GM21367 (cell line): Measurements from ENCODE around the gene TSPAN11.

ENCODE experiments used
- ATAC-seq: cut with Tn5 transposase; IDR thresholded peaks from one replicate; pipeline ENCODE4 v1.9.1; 2021; ENCODE audit not compliant: unreplicated experiment

Gene TSPAN11

DNA sequence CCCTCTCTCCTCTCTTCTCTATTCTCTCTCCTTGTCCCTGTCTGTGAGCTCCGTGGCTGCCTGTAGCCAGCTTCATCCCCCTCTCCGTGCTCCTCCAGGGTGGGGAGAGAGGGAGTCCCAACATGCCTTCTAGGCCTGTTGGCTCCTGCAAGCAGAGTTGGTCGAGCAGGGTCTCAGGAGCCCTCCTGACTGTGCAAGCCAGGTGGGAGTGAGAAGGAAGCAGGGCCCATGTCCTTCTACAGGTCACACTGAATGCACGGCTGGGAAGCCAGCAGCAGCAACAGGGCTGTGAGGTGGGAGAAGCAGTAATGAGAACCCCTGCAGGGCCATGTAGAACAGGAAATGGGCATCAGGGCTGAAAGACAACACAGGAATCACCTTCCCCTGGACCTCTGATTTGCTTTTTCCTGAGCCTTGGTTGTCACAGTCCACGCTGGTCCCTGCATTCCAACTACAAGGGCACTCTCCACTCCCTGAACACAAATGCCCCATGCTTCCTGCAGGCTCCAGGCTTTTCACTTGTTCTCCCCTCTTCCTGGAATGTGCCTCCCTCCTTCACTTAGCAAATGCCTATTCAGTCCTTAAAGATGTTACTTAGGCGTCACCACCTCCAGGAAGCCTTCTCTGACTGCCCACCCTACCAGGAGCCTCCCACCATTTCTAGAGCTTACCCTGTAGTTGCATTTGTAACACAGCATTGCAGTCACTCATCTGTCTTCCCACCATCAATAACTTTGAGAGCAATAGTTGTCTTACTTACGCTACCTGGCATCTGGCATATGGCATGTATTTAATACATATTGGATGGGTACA is 51.2 kb downstream of the TSPAN11 start:
- ATAC-seq: no peak

DNA sequence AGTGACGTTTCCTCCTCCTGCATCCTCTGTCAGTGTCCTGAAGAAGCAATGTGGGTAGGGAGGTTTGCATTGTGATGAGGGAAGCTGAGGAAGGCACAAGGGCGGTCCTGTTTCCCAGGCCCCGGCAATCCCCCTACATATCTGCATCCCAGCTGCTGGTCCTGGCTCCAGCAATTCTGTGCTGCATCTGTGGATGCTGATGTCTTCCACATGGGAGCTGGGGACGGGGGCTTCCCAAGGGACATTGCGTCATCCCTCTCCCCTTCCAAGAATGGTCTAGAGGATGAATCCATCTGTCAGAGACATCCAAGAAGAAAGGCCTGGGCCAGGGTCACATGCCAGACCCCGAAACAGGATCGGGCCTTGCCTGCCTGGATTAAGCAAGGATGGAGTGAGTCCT is 52.1 kb downstream of the TSPAN11 start:
- ATAC-seq: no peak

DNA sequence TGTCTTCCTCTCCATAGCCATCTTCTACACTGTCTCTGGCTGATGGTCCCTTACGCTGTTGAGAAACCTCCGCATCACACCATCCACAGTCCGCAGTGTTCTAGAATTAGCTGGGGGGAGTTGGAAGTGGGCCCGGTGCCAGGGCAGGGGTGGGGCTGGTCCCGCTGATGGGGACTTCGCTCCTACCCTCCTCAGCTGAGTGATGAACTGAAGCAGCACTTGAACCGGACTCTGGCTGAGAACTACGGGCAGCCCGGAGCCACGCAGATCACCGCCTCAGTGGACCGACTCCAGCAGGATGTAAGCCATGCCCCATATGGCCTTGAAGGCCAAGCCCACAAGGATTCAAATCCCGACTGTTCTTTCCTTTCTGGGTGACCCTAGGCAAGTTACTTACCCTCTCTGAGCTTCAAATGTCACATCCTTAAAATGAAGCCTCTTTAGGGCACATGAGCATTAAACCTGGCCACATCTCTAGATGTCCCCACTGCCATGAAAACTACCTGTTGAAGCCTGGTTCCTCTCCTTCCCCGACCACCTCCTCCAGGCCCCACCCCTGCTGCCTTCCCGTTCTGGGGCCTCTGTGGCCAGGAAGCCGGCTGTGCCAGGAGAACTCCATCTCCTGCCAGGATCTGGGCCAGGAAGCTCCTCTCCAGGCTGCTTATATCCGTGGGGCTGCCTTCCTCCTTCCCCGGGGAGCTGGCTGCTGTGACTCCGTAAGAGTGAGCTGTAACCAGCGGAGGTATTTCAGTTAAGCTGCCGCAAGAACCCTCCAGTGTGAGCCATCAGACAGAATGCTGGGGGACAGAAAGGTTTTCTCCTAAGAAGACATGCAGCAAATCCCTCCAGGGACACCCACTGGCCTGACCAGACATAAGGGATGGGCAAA is 53.1 kb downstream of the TSPAN11 start:
- ATAC-seq: no peak

DNA sequence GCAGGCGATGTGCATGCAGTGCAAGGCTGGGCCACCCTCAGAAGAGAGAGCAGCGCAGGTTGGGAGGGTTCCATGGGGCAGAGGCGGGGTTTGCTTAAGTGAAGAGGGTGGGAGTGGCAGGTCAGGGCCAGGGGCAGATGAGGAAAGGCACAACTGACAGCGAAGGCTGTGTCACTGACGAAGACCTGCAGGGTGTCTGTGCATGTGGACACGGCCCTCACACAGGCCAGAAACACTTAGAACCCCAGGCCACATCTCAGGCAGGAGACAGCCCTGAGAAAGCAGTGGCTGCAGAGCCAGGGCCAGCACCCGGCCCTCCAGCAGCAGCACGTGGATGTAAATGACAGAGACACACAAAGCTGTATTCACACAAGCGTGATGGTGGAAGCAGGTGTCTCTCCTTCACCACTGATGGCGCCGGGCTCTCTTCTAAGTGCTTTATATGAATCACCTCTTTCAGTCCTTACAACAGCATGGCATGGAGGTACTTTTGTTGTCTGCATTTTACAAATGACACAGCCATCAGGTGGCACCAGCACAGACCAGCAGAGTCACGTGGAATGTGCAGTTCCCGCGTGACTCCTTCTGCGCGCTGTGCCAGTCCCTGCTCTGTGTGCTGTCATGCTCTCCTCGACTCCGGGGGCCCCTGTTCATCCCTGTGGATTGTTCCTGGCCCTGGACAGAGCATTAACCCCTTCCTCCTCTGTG is 54.6 kb downstream of the TSPAN11 start:
- no peak for ATAC-seq

DNA sequence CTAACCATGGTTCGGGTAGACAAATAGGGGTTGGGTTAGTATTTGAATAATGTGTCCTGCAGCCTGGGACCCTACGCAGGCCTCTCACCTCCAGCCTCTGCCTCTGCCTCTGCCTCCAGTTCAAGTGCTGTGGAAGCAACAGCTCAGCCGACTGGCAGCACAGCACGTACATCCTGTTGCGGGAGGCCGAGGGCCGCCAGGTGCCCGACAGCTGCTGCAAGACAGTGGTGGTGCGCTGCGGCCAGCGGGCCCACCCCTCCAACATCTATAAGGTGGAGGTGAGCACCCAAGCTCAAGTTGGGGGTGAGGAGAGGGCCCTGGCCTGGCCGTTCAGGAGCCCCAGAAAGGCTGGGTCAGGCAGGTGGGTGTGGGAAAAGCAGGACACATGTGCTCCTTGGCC is 55.9 kb downstream of the TSPAN11 start:
- no peak for ATAC-seq

- no peak for ATAC-seq
Measured at GRCh38 chr12:30985814-30986452, 59.4 kb downstream of the TSPAN11 start.

- ATAC-seq: no peak
Measured at GRCh38 chr12:30988086-30988485, 61.5 kb downstream of the TSPAN11 start.

DNA sequence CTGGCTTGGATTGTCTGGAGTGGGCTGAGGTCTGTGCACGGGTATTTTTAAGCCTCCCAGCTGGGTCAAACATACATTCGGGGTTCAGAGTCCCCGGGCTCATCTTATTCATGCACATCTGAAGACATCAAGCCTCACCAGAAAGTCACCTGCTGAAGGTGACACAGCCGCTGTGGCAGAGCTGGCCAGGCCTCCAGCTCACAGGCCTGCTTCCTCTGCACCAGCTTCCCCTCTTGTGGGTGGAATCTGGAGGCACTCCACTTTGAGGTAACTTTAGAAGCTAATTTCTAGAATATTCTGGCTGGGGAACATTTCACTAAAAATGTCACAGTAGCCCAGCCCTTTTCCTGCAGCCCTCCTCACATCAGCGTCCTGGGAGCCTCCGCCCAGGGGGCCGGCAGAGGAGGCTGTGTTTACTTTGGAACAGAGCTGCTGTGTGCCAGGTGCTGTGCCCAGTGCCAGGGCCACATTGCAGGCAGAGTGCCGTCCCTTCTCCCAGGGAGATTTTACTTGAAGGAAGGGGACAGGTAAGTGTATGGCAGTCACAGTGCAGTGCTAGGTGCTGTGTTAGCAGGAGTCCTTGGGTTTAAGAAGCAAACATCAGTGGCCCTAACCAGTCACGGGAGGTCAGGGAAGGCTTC is 62.2 kb downstream of the TSPAN11 start:
- no peak for ATAC-seq

- peak; percentile 51 for ATAC-seq
Measured at GRCh38 chr12:30989754-30990153, 63.2 kb downstream of the TSPAN11 start.

GRCh38 chr12:30990316-30990715 is 63.8 kb downstream of the TSPAN11 start:
- ATAC-seq: no peak

GRCh38 chr12:30990776-30991175 is 64.2 kb downstream of the TSPAN11 start:
- no peak for ATAC-seq

- ATAC-seq: no peak
Measured at GRCh38 chr12:30991466-30991865, 64.9 kb downstream of the TSPAN11 start.

GRCh38 chr12:30992381-30992780 is 65.8 kb downstream of the TSPAN11 start:
- no peak for ATAC-seq

- no peak for ATAC-seq
Measured at GRCh38 chr12:30993766-30994165, 67.2 kb downstream of the TSPAN11 start.

- ATAC-seq: no peak
Measured at GRCh38 chr12:30994274-30994673, 67.7 kb downstream of the TSPAN11 start.

DNA sequence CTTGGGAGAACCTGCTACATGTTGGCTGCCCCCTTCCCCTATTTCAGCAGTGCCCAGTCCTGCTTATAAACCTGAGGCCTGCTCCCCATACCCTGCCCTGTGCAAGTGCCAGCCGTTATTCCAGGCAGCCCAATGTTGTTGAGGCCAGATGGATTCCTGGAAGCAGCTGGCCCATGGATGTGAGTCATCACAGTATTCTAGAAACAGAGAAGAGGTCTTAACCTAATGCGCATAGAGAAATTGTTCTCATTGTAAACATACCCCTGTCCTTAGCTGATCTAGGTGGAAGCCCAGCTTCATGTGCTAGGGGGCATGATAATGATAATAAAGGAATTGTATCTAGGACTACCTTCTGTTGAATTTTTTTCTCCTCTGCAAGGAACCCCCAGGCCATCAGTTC is 69.7 kb downstream of the TSPAN11 start:
- no peak for ATAC-seq

DNA sequence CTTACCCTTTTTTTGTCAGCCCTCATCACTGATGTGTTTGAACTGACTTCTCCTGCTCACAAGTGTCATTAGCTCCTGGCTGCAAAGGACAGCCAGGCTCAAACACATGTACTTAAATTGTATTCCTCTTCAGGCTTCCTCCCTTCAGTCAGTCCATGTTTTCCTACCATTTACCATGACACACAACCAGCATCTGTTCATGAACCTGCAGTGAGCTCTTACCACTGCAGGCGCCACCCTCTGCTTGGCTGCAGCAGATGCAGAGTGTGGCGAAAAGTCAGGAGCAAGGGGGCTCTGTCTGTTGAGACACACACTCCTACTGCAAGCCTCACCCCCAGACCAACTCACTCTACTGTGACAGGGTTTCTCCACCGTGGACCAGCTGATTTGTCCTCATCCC is 70.2 kb downstream of the TSPAN11 start:
- ATAC-seq: no peak

GRCh38 chr12:30997685-30998440 is 71.3 kb downstream of the TSPAN11 start:
- ATAC-seq: no peak

DNA sequence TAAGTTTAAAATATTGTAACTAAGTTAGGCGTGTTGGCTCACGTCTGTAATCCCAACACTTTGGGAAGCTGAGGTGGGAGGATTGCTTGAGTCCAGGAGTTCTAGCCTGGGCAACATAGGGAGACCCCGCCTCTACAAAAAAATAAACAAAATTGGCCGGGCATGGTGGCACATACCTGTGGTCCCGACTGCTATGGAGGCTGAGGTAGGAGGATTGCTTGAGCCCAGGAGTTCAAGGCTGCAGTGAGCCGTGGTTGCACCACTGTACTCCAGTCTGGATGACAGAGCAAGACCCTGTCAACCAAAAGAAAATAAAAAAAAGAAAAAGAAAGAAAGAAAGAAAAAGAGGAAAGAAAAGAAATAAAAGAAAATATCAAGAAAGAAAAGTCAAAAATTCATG is 72.5 kb downstream of the TSPAN11 start:
- ATAC-seq: no peak

GRCh38 chr12:30999723-31000122 is 73.2 kb downstream of the TSPAN11 start:
- ATAC-seq: no peak
